ENCODE results near the gene NTF3. TPM values are rescaled to one million over a fixed set of nuclear protein-coding genes. Genes with fewer than 3 reads are reported as not detected.

The NTF3 gene
- total RNA-seq: not detected in 2 replicates

DNA sequence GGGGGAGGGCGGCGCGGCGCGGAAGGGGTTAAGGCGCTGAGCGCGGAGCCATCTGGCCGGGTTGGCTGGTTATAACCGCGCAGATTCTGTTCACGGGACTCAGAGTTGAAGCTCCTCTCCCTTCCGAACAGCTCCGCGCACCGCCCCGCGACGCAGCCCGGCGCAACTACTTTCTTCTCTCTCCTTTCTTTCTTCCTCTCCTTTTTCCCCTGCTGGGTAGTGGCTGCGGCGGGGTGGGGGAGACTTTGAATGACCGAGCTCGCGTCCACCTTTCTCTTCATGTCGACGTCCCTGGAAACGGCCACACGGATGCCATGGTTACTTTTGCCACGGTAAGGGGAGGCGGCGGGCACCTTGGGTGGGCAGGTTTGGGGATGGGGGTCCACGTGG lies at the start of gene NTF3:
Gene NTF3 (plus strand): TSS at position 98 of the 390 bp plus-strand sequence. CDS start 217 bp downstream, at position 315.

